Effector memory CD4-positive, alpha-beta T cell (primary cell): Measurements from ENCODE around the gene SUGP2.

Experiments
- DNase-seq, 3 donors: peaks; one replicate each; pipeline ENCODE4 v3.0.0-alpha.2; 2020
- H3K27ac ChIP-seq: 2 replicates; pipeline ENCODE4 v1.7.0; 2013; ENCODE audit warnings: mild to moderate bottlenecking, low read length, moderate library complexity; ENCODE audit not compliant: insufficient read depth, poor library complexity, severe bottlenecking
- H3K27me3 ChIP-seq: replicated peaks from 2 replicates; pipeline ENCODE4 v1.7.0; 2013; ENCODE audit warnings: mild to moderate bottlenecking, low read length; ENCODE audit not compliant: insufficient read depth, control insufficient read depth, poor library complexity, severe bottlenecking
- H3K36me3 ChIP-seq: 2 replicates; pipeline ENCODE4 v1.7.0; 2013; ENCODE audit warnings: mild to moderate bottlenecking, low read length, moderate library complexity; ENCODE audit not compliant: control insufficient read depth, insufficient read depth
- H3K4me1 ChIP-seq: 2 replicates; pipeline ENCODE4 v1.7.0; 2013; ENCODE audit warnings: low read length, mild to moderate bottlenecking; ENCODE audit not compliant: control insufficient read depth, insufficient read depth, poor library complexity, severe bottlenecking
- H3K4me3 ChIP-seq: 2 replicates; pipeline ENCODE4 v1.7.0; 2013; ENCODE audit warnings: low read length, low read depth, mild to moderate bottlenecking; ENCODE audit not compliant: insufficient read depth, poor library complexity, severe bottlenecking
- H3K9me3 ChIP-seq: 2 replicates; pipeline ENCODE4 v1.7.0; 2013; ENCODE audit warnings: mild to moderate bottlenecking, low read length, moderate library complexity; ENCODE audit not compliant: control insufficient read depth

The SUGP2 gene

DNA sequence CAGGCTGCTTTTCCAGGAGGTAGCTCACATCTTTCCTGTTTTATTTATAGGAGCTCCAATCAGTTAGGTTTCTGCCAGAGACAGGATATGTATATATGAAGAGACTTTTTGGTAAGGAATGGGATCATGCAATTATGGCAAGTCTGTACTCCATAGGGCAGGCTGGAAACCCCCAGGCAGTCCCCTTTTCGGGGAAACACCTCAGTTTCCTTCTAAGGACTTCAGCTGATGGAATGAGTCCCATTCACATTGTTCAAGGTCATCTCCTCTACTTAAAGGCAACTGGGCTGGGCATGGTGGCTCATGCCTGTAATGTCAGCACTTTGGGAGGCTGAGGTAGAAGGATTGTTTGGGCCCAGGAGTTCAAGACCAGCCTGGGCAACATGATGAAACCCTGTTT lies 19.6 kb upstream of the SUGP2 start:
- Histone ChIP-seq H3K36me3 (peaks cover 47% of the 10 kb centered on the region), H3K9me3 (no peaks in the 10 kb centered on the region), H3K27me3 (no peaks in the 10 kb centered on the region), H3K4me1 (no peaks in the 10 kb centered on the region), H3K27ac (no peak overlapping the region), H3K4me3 (no peak overlapping the region)
- DNase-seq, result no peak

DNA sequence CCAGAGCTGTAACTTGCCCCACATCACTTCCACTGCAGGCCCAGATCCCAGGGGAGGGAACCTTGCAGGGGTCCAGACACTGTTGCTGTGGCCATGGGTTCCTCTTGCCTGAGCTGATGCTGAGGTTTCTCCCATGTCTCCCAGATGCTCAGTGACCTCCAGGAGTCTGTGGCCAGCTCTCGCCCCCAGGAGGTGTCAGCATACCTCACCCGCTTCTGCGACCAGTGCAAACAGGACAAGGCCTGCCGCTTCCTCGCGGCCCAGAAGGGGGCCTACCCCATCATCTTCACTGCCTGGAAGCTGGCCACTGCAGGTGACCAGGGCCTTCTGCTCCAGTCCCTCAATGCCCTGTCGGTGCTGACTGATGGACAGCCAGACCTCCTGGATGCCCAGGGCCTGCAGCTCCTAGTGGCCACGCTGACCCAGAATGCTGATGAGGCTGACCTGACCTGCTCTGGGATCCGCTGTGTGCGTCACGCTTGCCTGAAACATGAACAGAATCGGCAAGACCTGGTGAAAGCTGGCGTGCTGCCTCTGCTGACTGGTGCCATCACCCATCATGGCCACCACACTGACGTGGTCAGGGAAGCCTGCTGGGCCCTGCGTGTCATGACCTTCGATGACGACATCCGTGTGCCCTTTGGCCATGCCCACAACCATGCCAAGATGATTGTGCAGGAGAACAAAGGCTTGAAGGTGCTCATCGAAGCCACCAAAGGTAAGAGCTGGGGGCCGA lies 18.3 kb upstream of the SUGP2 start:
- Histone ChIP-seq H3K4me1 (no peaks in the 10 kb centered on the region), H3K27ac (no peak overlapping the region), H3K9me3 (no peaks in the 10 kb centered on the region), H3K27me3 (no peaks in the 10 kb centered on the region), H3K4me3 (no peak overlapping the region), H3K36me3 (peaks cover 40% of the 10 kb centered on the region)
- no peak for DNase-seq

DNA sequence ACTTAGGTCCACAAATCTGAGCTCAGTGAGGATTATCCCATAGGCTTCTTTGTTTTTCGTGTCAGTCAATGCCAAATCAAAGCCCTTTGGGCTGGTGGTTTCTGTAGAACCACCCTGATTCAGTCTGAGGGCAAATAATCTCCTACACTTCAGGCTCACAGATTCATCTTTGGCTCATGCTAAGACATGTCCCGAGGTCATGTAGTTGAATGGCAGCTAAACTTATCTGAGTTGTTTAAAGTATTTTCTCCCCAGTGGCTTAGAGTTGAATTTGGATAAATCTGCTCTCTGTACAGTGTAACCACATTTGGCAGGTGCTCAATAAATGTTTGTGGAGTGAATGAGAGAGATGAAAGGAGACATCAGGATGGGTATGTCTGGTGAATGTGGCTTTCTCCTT lies 17.4 kb upstream of the SUGP2 start:
- Histone ChIP-seq H3K27ac (no peak overlapping the region), H3K27me3 (no peaks in the 10 kb centered on the region), H3K36me3 (peaks cover 36% of the 10 kb centered on the region), H3K4me3 (no peak overlapping the region), H3K9me3 (no peaks in the 10 kb centered on the region), H3K4me1 (no peaks in the 10 kb centered on the region)
- no peak for DNase-seq

DNA sequence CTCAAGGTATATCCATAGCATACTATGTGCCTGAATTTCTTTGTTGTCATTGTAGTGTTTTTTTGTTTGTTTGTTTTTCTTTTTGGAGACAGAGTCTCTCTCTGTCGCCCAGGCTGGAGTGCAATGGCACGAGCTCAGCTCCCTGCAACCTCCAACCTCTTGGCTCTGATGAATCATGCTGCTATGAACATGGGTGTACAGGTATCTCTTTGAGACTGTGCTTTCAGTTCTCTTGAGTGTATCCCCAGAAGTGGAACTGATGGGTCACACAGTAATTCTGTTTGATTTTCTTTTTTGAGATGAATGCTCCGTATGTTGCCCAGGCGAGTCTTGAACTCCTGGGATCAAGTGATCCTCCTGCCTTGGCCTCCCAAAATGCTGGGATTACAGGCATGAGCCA lies 16.8 kb upstream of the SUGP2 start:
- H3K4me3 ChIP-seq, result no peak overlapping the region
- H3K27ac ChIP-seq, result no peak overlapping the region
- H3K36me3 ChIP-seq, result peaks cover 32% of the 10 kb centered on the region
- no peaks in the 10 kb centered on the region for H3K27me3 ChIP-seq
- H3K9me3 ChIP-seq, result no peaks in the 10 kb centered on the region
- no peaks in the 10 kb centered on the region for H3K4me1 ChIP-seq
- DNase-seq, result no peak

DNA sequence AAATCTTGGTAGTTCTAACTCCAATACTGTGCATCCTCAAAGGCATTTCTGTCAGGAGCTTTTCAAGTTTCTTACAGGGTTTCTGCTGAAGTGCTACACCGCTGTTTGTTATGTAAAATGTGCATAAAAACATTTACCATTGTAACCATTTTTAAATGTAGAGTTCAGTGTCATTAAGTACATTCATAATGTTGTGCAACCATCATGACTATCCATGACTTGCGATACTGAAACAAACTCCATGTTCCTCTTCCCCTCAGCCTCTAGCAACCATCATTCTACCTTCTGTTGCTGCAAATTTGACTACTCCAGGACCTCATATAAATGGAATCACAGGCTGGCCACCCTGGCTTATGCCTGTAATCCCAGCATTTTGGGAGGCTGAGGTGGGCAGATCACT lies 16.1 kb upstream of the SUGP2 start:
- DNase-seq, result no peak
- H3K4me3 ChIP-seq, result no peak overlapping the region
- no peaks in the 10 kb centered on the region for H3K9me3 ChIP-seq
- no peak overlapping the region for H3K27ac ChIP-seq
- H3K27me3 ChIP-seq, result no peaks in the 10 kb centered on the region
- peaks cover 25% of the 10 kb centered on the region for H3K36me3 ChIP-seq
- no peaks in the 10 kb centered on the region for H3K4me1 ChIP-seq

DNA sequence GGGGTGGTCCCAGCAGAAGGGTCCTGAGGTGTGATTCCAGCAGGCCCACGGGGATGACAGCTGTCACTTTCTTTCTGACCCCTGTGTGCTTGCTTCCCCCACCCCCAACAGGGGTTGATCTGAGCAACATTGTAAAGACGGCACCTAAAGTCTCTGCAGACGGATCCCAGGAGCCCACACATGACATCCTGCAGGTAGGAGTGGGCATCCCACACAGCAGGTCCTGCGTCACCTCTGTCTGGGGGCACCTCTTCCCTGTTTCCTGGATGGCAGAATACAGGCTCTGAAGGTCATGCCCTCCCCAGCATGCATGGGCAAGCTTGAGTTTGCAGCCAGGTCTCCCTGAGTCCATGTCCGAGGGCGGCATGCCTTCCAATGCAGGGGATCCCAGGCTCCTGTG lies 10.6 kb upstream of the SUGP2 start:
- Histone ChIP-seq H3K27me3 (no peaks in the 10 kb centered on the region), H3K4me3 (no peak overlapping the region), H3K4me1 (peaks cover 6% of the 10 kb centered on the region), H3K27ac (no peak overlapping the region), H3K36me3 (peaks cover 8% of the 10 kb centered on the region), H3K9me3 (no peaks in the 10 kb centered on the region)
- no peak for DNase-seq

DNA sequence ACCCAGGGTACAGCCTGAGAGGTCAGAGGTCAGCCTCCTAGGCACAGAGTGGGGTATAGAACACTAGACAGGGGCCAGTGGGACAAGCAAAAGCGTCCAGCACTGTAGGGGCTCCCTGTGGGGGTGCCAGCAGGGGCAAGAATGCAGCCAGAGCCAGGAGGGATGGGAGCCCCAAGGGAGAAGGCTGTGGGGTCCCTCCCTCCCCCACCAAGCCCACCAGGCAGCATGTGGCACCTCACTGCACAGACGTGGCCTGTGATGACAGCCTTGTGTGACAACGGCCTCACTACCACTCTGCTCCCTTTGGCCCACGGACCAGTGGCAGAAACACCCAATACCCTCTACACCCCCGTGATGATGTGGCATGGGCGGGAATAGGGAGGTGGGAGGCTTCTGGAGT lies 10.2 kb upstream of the SUGP2 start:
- no peaks in the 10 kb centered on the region for H3K27me3 ChIP-seq
- H3K27ac ChIP-seq, result no peak overlapping the region
- peaks cover 6% of the 10 kb centered on the region for H3K4me1 ChIP-seq
- no peak overlapping the region for H3K4me3 ChIP-seq
- DNase-seq, result no peak
- H3K36me3 ChIP-seq, result peaks cover 8% of the 10 kb centered on the region
- H3K9me3 ChIP-seq, result no peaks in the 10 kb centered on the region

DNA sequence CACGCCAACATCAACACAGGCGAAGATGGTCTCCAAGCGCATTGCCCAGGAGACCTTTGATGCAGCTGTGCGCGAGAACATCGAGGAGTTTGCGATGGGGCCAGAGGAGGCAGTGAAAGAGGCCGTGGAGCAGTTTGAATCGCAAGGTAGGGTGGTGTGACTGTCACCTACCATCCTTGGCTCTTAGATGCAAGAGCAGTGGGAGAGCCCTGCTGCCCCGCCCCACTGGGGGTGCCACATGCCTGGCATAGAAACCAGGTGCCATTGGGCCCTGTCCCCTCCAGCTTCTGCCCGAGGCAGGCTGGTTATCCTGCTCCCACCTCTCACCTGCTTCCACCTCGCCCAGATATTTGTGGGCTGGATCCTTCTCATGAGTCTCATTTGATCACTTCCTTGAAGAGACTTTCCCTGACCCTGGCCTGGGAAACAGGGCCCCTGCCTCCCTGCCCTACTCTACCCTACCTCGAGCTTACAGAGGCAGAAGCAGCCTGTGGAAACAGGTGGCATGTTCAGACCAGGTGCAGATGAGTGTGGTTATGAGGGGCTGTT lies 9.5 kb upstream of the SUGP2 start:
- Histone ChIP-seq H3K4me1 (peaks cover 6% of the 10 kb centered on the region), H3K27ac (no peak overlapping the region), H3K36me3 (peaks cover 8% of the 10 kb centered on the region), H3K9me3 (no peaks in the 10 kb centered on the region), H3K27me3 (no peaks in the 10 kb centered on the region), H3K4me3 (no peak overlapping the region)
- DNase-seq, result no peak

DNA sequence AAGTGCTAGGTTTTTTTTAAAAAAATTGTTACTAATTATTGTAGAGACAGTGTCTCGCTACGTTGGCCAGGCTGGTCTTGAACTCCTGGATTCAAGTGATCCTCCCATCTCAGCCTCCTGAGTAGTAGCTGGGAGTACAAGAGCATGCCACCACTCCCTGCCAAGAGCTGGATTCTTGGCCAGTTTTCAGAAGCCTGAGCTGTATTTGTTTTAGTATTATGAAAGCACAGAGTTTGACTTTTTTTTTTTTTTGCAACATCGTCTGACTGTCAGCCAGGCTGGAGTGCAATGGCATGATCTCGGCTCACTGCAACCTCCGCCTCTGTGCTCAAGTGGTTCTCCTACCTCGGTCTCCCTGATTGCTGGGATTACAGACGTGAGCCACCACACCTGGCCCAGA lies 7.1 kb upstream of the SUGP2 start:
- no peak overlapping the region for H3K4me3 ChIP-seq
- H3K27ac ChIP-seq, result no peak overlapping the region
- peaks cover 6% of the 10 kb centered on the region for H3K4me1 ChIP-seq
- H3K36me3 ChIP-seq, result peaks cover 8% of the 10 kb centered on the region
- no peak for DNase-seq
- H3K27me3 ChIP-seq, result no peaks in the 10 kb centered on the region
- H3K9me3 ChIP-seq, result no peaks in the 10 kb centered on the region

DNA sequence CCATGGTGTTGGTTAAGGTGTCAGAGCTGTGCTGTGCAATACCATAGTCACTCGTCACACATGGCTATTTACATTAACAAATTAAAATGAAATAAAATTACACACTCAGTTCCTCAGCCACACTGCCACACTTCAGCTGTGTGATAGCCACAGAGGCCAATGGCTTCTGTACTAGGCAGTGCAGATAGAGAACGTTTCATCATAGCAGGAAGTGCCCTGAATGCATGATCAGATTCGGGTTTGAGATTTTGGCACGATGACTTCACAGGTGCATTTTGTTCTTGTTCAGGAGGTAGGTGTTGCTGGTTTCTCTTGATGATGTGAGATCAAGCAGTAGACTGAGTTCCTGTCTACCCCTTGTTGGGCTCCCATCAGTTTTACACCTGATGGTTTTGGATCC lies 6.6 kb upstream of the SUGP2 start:
- Histone ChIP-seq H3K27ac (no peak overlapping the region), H3K27me3 (no peaks in the 10 kb centered on the region), H3K4me1 (peaks cover 6% of the 10 kb centered on the region), H3K4me3 (no peak overlapping the region), H3K36me3 (peaks cover 8% of the 10 kb centered on the region), H3K9me3 (no peaks in the 10 kb centered on the region)
- DNase-seq, result no peak
